Stimulated activated CD4-positive, alpha-beta T cell treated with anti-CD3 and anti-CD28 coated beads, Interleukin-1b, Interleukin-23, amount 100 ng/mL, for 48 hours (primary cell): Measurements from ENCODE around the gene DMAC2L.
"Not testable (repeated sequence)": the region's sequence is repeated elsewhere in the genome, so short reads cannot be mapped to it uniquely, and the experiment has no call there.

ENCODE experiments used
- DNase-seq: peaks from one replicate; pipeline ENCODE4 v3.0.0-alpha.2; 2020

The DMAC2L gene

GRCh38 chr14:50311972-50312733, at the start of gene DMAC2L, which contains the start of gene L2HGDH:
Gene DMAC2L, plus strand, starts transcription at chr14:50312324. Its CDS starts 9,164 bp downstream, at chr14:50321488.
Gene L2HGDH, minus strand, starts transcription at chr14:50312229. Its CDS starts 79 bp downstream, at chr14:50312150.
- DNase-seq = peak; percentile 90

GRCh38 chr14:50262865-50263264, 49.3 kb upstream of the DMAC2L start:
- no peak for DNase-seq

GRCh38 chr14:50263321-50263720, 48.8 kb upstream of the DMAC2L start:
- no peak for DNase-seq

- no peak for DNase-seq
Observed at GRCh38 chr14:50265029-50265428, 47.1 kb upstream of the DMAC2L start.

- DNase-seq = no peak
Observed at GRCh38 chr14:50270932-50271331, 41.2 kb upstream of the DMAC2L start.

GRCh38 chr14:50272498-50272897, 39.6 kb upstream of the DMAC2L start:
- DNase-seq = no peak

GRCh38 chr14:50285861-50286260, 26.3 kb upstream of the DMAC2L start:
- no peak for DNase-seq

- no peak for DNase-seq
Observed at GRCh38 chr14:50288146-50288545, 24.0 kb upstream of the DMAC2L start.

- no peak for DNase-seq
Observed at GRCh38 chr14:50290306-50290705, 21.8 kb upstream of the DMAC2L start.

- no peak for DNase-seq
Observed at GRCh38 chr14:50299585-50299984, 12.5 kb upstream of the DMAC2L start.

- no peak for DNase-seq
Observed at GRCh38 chr14:50301914-50302313, 10.2 kb upstream of the DMAC2L start.

- no peak for DNase-seq
Observed at GRCh38 chr14:50303744-50304471, 8.2 kb upstream of the DMAC2L start.

GRCh38 chr14:50308363-50308915, 3.7 kb upstream of the DMAC2L start:
- no peak for DNase-seq

- no peak for DNase-seq
Observed at GRCh38 chr14:50310445-50310844, 1.7 kb upstream of the DMAC2L start.

- DNase-seq = no peak
Observed at GRCh38 chr14:50311337-50311971, 670 bp upstream of the DMAC2L start.

GRCh38 chr14:50312734-50313054, 570 bp downstream of the DMAC2L start:
- DNase-seq = no peak

- DNase-seq = not testable (repeated sequence)
Observed at GRCh38 chr14:50314098-50314497, 2.0 kb downstream of the DMAC2L start.

GRCh38 chr14:50318031-50318626, 6.0 kb downstream of the DMAC2L start:
- DNase-seq = no peak

GRCh38 chr14:50319293-50319692, 7.2 kb downstream of the DMAC2L start:
- DNase-seq = no peak

- no peak for DNase-seq
Observed at GRCh38 chr14:50319721-50320120, 7.6 kb downstream of the DMAC2L start.

- no peak for DNase-seq
Observed at GRCh38 chr14:50320283-50320682, 8.2 kb downstream of the DMAC2L start.

- peak; percentile 77 for DNase-seq
Observed at GRCh38 chr14:50321009-50321660, 9.0 kb downstream of the DMAC2L start.

GRCh38 chr14:50331596-50331995, 19.5 kb downstream of the DMAC2L start:
- no peak for DNase-seq
